Cardiac septum (tissue), 1 donor: ENCODE data around the gene DPEP2. TPM values are rescaled to one million over a fixed set of nuclear protein-coding genes. Genes with fewer than 3 reads are reported as not detected.

ENCODE experiments used
- DNase-seq: peaks from one replicate; pipeline ENCODE4 v3.0.0-alpha.2; 2020; ENCODE audit warnings: low spot score
- intact Hi-C: fragments of 100-400 bp; cut with DNase I; formaldehyde crosslinking; loops from one replicate; pipeline ENCODE4 v1.14.0; 2022
- total RNA-seq: library from RNA; stranded (reverse); fragmentation: NEBNext Ultra II Directional; extraction: Animal tissue kit (Norgen Biotek cat#: 25700); gene quantifications from one replicate; pipeline ENCODE4 v1.2.1, GENCODE V29; 2021
- donor health status: DM: no; HTN: no; CAD: no.

The DPEP2 gene
- total RNA-seq, 1 donor from 2014 or later = 0.78 TPM

GRCh38 chr16:67963662-67964321 lies 35.5 kb downstream of the DPEP2 start:
- no peak for DNase-seq
- intact Hi-C loops = loop anchor here (2.0 kb wide), 1 partner anchor 23 kb away; no protein-coding TSS in a partner anchor

DNA sequence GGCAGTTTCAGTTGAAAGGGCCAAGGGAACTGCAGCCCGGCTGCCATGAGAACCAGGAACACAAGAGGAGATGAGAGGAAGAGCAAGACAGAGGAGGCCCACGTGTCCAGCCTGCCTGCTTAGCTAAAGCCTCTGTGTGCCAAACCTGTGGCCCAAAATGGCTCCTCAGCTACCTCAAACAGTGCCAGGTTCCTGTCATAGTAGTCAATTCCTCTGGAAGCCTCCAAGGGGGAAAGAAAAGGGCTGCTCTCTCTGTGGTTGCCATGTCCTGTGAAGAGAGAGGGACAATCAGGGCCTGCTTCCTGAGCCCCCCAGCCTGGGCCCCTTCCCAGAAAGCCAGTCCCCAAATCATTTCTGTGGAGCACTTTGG lies 36.0 kb downstream of the DPEP2 start:
- intact Hi-C loops = no loop called here
- no peak for DNase-seq

GRCh38 chr16:67962135-67962534 lies 37.1 kb downstream of the DPEP2 start:
- DNase-seq = no peak
- intact Hi-C loops = no loop called here

GRCh38 chr16:67961551-67961957 lies 37.7 kb downstream of the DPEP2 start:
- intact Hi-C loops = no loop called here
- DNase-seq = no peak

GRCh38 chr16:67959536-67960329 lies 39.6 kb downstream of the DPEP2 start:
- intact Hi-C loops = no loop called here
- peak; percentile 92 for DNase-seq

GRCh38 chr16:67957622-67958021 lies 41.7 kb downstream of the DPEP2 start:
- no peak for DNase-seq
- intact Hi-C loops = no loop called here

GRCh38 chr16:67954421-67955196 lies 44.7 kb downstream of the DPEP2 start:
- no peak for DNase-seq
- intact Hi-C loops = no loop called here

DNA sequence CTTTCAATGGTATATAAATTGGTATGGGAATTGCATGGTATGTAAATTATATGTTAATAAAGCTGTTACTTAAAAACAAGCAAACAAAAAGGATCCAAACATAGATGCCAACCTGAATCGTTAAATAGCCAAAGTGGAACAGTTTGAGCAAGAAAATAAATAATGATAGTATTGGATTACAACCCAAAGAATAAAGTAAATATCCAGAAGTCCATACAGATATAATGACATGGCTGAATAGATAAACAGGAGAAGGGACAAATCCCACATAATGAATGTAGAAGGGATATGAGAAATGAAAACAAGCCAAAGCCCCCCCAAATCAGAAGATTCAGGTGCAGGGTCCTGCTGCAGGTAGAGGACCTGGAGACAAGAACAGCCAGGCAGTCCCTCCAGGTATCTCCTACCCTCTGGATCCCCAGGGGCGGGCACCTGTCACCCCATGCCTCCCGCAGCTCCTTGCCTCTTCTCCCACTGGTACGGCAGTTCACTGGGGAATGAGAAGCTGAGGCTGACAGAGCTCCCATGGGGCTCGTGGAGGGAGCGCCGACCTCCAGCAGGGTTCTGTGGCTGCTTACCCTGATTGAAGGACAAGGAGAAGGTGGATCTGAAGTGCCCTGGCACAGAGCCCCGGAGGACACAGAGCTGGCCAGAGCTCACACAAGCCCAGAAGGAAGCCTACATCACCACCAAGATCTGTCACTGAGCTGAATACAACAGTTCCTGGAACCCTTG lies 45.5 kb downstream of the DPEP2 start:
- intact Hi-C loops = no loop called here
- no peak for DNase-seq

GRCh38 chr16:67951485-67951884 lies 47.8 kb downstream of the DPEP2 start:
- intact Hi-C loops = no loop called here
- DNase-seq = peak; percentile 85

GRCh38 chr16:67950335-67950843 lies 48.9 kb downstream of the DPEP2 start:
- intact Hi-C loops = no loop called here
- DNase-seq = no peak

GRCh38 chr16:67949645-67950044 lies 49.6 kb downstream of the DPEP2 start:
- DNase-seq = no peak
- intact Hi-C loops = no loop called here

GRCh38 chr16:67948015-67948414 lies 51.3 kb downstream of the DPEP2 start:
- no peak for DNase-seq
- intact Hi-C loops = no loop called here

DNA sequence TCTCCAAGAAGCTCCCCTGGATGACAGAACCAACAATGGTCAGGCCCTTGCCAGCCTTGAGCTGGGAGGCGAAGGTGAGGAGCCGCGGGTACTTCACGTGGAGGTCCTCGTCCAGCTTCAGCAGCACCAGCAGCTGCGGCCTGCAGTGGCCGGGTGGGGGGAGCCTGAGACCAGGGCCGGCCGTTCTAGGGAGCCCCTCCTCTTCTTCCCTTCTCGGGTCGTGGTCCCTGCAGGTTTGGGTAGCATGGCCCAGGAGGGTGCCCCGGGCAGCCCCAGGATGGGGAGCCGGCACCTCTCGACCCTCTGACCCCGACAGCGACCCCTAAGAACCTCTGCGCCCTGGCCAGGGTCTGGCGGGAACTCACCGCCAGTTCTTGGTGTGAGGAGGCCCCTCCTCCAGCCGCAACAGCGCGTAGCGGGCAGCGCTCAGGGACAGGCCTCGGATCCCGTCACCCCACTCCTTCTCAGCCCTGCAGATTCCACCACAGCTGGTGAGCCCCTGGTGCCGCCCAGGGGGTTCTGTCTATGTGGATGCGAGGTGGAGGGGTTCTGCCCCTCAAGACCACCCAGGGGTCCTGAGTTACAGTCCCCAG lies 52.2 kb downstream of the DPEP2 start:
- no peak for DNase-seq
- intact Hi-C loops = no loop called here

GRCh38 chr16:67946128-67946569 lies 53.1 kb downstream of the DPEP2 start:
- intact Hi-C loops = no loop called here
- no peak for DNase-seq

DNA sequence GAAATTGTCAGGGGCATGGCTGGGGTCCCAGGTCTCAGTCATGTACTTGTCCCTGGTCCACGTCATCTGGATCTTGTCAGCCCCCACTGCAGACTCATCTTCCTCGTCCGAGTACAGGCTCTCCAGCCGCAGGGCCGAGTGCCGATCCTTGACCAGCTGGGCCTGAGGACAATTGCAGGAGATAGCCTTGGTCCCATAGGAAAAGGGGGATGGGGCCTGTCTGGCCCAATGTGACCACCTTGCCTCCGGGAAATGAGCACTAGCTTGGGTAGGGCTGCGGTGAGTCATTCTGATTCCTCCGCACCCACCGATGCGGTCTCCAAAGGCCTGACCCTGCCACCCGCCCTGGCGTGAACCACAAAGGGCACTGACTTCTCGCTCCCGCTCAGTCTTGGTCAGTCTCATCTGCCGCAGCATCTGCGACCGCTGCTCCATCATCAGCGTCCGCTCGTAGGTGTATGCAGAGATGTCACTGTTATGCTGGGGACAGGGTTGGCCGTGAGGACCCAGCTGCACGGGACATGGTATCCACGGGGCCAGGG lies 53.8 kb downstream of the DPEP2 start:
- intact Hi-C loops = no loop called here
- DNase-seq = no peak

DNA sequence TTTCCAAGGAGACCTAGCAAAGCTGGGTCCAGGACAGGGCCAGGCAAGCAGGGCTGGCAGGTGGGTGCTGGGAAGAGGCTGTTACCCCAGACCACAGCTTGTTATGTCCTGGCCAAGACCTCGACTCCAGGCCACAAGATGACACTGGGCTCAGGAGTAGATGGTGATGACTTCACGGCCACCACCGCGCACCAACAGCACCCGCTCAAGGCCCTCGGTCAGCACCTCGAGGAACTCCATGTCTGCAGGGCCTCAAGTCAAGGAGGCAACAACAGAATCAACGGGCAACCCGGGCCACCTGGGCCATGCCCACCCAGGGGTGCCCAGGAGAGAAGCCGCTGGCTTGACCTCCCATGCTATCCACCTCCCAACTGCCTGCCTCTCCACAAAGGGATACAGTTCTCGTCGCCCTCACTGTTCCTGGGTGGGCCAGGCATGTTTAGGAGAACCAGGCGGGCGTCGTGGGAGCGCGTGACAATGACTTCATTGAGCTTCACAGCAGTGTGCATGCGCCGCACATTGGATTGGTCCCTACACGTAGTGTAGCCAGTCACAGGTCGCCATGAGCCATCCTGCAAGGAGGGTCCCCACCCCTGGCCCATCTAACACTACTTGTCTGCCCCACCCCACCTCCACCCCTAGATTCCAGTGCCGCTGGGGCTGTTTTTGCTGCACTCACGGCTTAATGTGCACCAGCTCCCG lies 54.4 kb downstream of the DPEP2 start:
- DNase-seq = no peak
- intact Hi-C loops = no loop called here

- no peak for DNase-seq
- intact Hi-C loops = no loop called here
Measured at GRCh38 chr16:67943619-67944504, 55.4 kb downstream of the DPEP2 start, which contains the start of gene LCAT. TSS of gene LCAT (minus strand) at chr16:67944120. CDS start at chr16:67944101, 19 bp downstream.
